K562 (cell line): ENCODE data around the gene RETN. TPM values are rescaled to one million over a fixed set of nuclear protein-coding genes. Genes with fewer than 3 reads are reported as not detected.

Experiments
- BACH1 ChIP-seq: fragments of 200-800 bp; sonication (Bioruptor generic); IDR thresholded peaks from 2 replicates; pipeline ENCODE4 v1.6.1; 2016; ENCODE audit warnings: missing genetic modification characterization, missing compliant biosample characterization
- BRF1 ChIP-seq: IDR thresholded peaks from 3 replicates; pipeline ENCODE4 v1.6.1; 2011; ENCODE audit warnings: borderline replicate concordance, mild to moderate bottlenecking; ENCODE audit not compliant: insufficient read length; ENCODE audit errors: extremely low read depth
- CEBPB ChIP-seq: fragments of 450-650 bp; IDR thresholded peaks from 2 replicates; pipeline ENCODE4 v1.6.1; 2016; ENCODE audit warnings: missing genetic modification characterization, missing compliant biosample characterization
- FOXK2 ChIP-seq, 2 experiments: fragments of 450-650 bp; IDR thresholded peaks in 1 of 2; conservative IDR thresholded peaks in 1 of 2; 2 replicates each; pipeline ENCODE4 v1.6.1; 2016; ENCODE audit warnings: low read depth in 2 of 2, mild to moderate bottlenecking in 1 of 2
- LARP7 ChIP-seq: fragments of 450-650 bp; IDR thresholded peaks from 2 replicates; pipeline ENCODE4 v1.6.1; 2016
- SIX5 ChIP-seq, 2 experiments: IDR thresholded peaks; 2 replicates each; pipeline ENCODE4 v1.6.1; 2011; ENCODE audit warnings: low read length in 2 of 2, borderline replicate concordance in 1 of 2, low read depth in 1 of 2, mild to moderate bottlenecking in 1 of 2, moderate library complexity in 1 of 2; ENCODE audit not compliant: insufficient read depth in 1 of 2
- SP1 ChIP-seq: sonication (generic); formaldehyde crosslinking; IDR thresholded peaks from 2 replicates; pipeline ENCODE4 v1.8.1; 2022; ENCODE audit warnings: mild to moderate bottlenecking, missing genetic modification reagents
- SREBF1 ChIP-seq: fragments of 150-350 bp; IDR thresholded peaks from 2 replicates; pipeline ENCODE4 v1.6.1; 2014; ENCODE audit warnings: antibody characterized with exemption, low read depth, low read length, borderline replicate concordance
- THRAP3 ChIP-seq: fragments of 450-650 bp; IDR thresholded peaks from 2 replicates; pipeline ENCODE4 v1.6.1; 2016; ENCODE audit warnings: mild to moderate bottlenecking, inconsistent platforms, borderline replicate concordance
- TOE1 ChIP-seq, 2 experiments: fragments of 450-650 bp in 1 of 2; sonication (generic) in 1 of 2; formaldehyde crosslinking in 1 of 2; IDR thresholded peaks; 2 replicates each; pipeline versions ENCODE4 v1.7.1 to v1.8.0; 2016 to 2022; ENCODE audit warnings: borderline replicate concordance in 2 of 2, mild to moderate bottlenecking in 2 of 2, antibody characterized with exemption in 1 of 2, inconsistent platforms in 1 of 2, low read depth in 1 of 2, missing genetic modification reagents in 1 of 2, moderate library complexity in 1 of 2
- USF1 ChIP-seq: sonication (generic); formaldehyde crosslinking; IDR thresholded peaks from 2 replicates; pipeline ENCODE4 v1.9.0; 2022; ENCODE audit warnings: mild to moderate bottlenecking, missing genetic modification reagents
- ZNF124 ChIP-seq: sonication (generic); formaldehyde crosslinking; IDR thresholded peaks from 2 replicates; pipeline ENCODE4 v1.8.1; 2022; ENCODE audit warnings: missing genetic modification reagents
- ZNF133 ChIP-seq: fragments of 250-450 bp; sonication (Bioruptor Pico); IDR thresholded peaks from 2 replicates; pipeline ENCODE4 v1.4.0; 2020; ENCODE audit warnings: mild to moderate bottlenecking
- polyA plus RNA-seq, 8 experiments: library from polyadenylated mRNA; depleted of rRNA in 4 of 8; stranded (reverse) in 5 of 8; unstranded in 3 of 8; fragments of >200 nt; fragmentation: Nextera tagmentation in 2 of 8; fragmentation: Illumina TruSeq in 1 of 8; extraction: Ambion mirVana in 2 of 8; extraction: Trizol in 1 of 8; gene quantifications; 2 replicates each; pipeline versions ENCODE4 v1.2.1 to v1.2.3, GENCODE V29; 2011 to 2014; ENCODE audit warnings: inconsistent platforms in 1 of 8, missing spikeins in 1 of 8
- total RNA-seq, 7 experiments: library from RNA; depleted of rRNA in 6 of 7; stranded (reverse); fragments of >200 nt in 6 of 7; fragmentation: Illumina TruSeq in 2 of 7; extraction: Trizol in 2 of 7; gene quantifications; 2 replicates each; pipeline versions ENCODE4 v1.2.1 to v1.2.3, GENCODE V29; 2011 to 2021; ENCODE audit warnings: low replicate concordance in 1 of 7
- TF ChIP-seq, protein P1 (sequence below): fragments of 250-450 bp; sonication (Bioruptor Pico); IDR thresholded peaks from 2 replicates; pipeline ENCODE4 v1.4.0; 2020; ENCODE audit warnings: borderline replicate concordance
- TF ChIP-seq, protein P2 (sequence below), 2 experiments: fragments of 450-650 bp; IDR thresholded peaks; 2 replicates each; pipeline ENCODE4 v1.6.1; 2016; ENCODE audit warnings: mild to moderate bottlenecking in 2 of 2, borderline replicate concordance in 1 of 2, low read depth in 1 of 2, moderate library complexity in 1 of 2

RETN gene
- total and polyA plus RNA-seq, 9 of the 15 experiments (the other 6 are each of a cell fraction or from before 2014, with no cell fraction given) = not detected

- no peak for TF ChIP-seq TOE1 (IDR thresholded peaks at IDR 0.05; ENCODE audit: borderline replicate concordance)
- TF ChIP-seq TOE1 (CRISPR knock-in tag; IDR thresholded peaks at IDR 0.05; ENCODE audit: borderline replicate concordance, low read depth) = no peak
- TF ChIP-seq BRF1 = no peak
- TF ChIP-seq USF1 (CRISPR knock-in tag) = no peak
- peak; percentile 84 for TF ChIP-seq SP1 (CRISPR knock-in tag)
- no peak for TF ChIP-seq LARP7
- no peak for TF ChIP-seq CEBPB (tag)
- TF ChIP-seq BACH1 = peak; percentile 90
- no peak for TF ChIP-seq ZNF133 (CRISPR knock-in tag)
- no peak for TF ChIP-seq THRAP3
- TF ChIP-seq SREBF1 = 0 out of 2 replicates have a peak, but pooled peaks have one; percentile 31
- TF ChIP-seq ZNF124 (CRISPR knock-in tag) = no peak
- peak; percentile 51 to 60; a peak in 3 of 4 replicates for TF ChIP-seq SIX5 (IDR thresholded peaks at IDR 0.05; ENCODE audit: borderline replicate concordance in 1 of 2, insufficient read depth in 1 of 2, low read depth in 1 of 2, low read length in 2 of 2)
- TF ChIP-seq FOXK2 (conservative IDR thresholded peaks at IDR 0.05 in 1 of 2, IDR thresholded peaks at IDR 0.05 in 1 of 2; ENCODE audit: low read depth in 2 of 2) = peak; percentile 99 to 100
- TF ChIP-seq, protein P1, sequence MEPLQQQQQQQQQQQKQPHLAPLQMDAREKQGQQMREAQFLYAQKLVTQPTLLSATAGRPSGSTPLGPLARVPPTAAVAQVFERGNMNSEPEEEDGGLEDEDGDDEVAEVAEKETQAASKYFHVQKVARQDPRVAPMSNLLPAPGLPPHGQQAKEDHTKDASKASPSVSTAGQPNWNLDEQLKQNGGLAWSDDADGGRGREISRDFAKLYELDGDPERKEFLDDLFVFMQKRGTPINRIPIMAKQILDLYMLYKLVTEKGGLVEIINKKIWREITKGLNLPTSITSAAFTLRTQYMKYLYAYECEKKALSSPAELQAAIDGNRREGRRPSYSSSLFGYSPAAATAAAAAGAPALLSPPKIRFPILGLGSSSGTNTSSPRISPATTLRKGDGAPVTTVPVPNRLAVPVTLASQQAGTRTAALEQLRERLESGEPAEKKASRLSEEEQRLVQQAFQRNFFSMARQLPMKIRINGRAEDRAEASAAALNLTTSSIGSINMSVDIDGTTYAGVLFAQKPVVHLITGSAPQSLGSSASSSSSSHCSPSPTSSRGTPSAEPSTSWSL (CRISPR knock-in tag) = no peak
- TF ChIP-seq, protein P2, sequence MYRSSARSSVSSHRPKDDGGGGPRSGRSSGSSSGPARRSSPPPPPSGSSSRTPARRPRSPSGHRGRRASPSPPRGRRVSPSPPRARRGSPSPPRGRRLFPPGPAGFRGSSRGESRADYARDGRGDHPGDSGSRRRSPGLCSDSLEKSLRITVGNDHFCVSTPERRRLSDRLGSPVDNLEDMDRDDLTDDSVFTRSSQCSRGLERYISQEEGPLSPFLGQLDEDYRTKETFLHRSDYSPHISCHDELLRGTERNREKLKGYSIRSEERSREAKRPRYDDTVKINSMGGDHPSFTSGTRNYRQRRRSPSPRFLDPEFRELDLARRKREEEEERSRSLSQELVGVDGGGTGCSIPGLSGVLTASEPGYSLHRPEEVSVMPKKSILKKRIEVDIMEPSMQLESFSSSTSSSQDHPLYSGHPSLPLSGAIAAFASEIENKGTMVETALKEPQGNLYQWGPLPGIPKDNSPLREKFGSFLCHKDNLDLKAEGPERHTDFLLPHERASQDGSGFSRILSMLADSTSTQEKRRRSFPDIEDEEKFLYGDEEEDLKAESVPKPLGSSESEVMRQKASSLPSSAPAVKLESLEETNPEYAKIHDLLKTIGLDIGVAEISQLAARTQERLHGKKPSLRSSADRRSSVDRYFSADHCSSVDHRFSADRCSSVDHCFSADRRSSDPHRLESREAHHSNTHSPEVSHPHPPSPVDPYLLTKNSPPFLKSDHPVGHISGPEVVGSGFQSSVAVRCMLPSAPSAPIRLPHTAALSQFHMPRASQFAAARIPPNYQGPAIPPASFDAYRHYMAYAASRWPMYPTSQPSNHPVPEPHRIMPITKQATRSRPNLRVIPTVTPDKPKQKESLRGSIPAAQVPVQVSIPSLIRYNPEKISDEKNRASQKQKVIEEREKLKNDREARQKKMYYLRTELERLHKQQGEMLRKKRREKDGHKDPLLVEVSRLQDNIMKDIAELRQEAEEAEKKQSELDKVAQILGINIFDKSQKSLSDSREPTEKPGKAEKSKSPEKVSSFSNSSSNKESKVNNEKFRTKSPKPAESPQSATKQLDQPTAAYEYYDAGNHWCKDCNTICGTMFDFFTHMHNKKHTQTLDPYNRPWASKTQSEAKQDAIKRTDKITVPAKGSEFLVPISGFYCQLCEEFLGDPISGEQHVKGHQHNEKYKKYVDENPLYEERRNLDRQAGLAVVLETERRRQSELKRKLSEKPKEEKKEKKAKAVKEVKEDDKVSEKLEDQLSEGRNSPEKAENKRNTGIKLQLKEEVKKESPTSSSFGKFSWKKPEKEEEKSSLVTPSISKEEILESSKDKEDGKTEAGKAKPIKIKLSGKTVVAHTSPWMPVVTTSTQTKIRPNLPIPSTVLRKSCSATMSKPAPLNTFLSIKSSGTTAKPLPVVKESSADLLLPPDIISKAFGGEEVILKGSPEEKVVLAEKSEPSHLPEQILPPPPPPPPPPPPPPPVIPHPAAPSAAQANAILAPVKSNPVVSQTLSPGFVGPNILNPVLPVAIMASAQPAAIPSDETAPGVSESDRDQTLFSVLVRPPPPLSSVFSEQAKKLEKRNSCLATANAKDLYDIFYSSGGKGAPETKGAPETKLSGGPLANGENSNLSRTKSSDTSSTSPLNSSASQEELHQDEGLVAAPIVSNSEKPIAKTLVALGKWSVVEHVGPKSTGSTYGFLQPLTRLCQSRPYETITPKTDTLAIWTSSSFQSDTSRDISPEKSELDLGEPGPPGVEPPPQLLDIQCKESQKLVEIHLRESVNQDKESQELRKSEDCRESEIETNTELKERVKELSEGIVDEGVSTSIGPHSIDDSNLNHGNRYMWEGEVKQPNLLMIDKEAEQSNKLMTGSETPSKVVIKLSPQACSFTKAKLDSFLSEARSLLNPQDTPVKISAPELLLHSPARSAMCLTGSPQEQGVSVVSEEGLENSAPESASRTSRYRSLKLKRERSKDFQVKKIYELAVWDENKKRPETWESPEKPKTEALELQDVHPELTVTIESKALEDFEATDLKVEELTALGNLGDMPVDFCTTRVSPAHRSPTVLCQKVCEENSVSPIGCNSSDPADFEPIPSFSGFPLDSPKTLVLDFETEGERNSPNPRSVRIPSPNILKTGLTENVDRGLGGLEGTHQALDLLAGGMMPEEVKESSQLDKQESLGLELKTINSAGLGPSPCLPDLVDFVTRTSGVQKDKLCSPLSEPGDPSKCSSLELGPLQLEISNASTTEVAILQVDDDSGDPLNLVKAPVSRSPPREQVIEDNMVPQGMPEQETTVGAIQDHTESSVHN (IDR thresholded peaks at IDR 0.05; ENCODE audit: borderline replicate concordance in 1 of 2, low read depth in 1 of 2) = no peak
These were observed 39.3 kb upstream of the RETN start, which contains the start of the genes PET100 and XAB2 (continued) for GRCh38 chr19:7629347-7630054.
